ENCODE results near the gene UST.

Gene UST, protein sequence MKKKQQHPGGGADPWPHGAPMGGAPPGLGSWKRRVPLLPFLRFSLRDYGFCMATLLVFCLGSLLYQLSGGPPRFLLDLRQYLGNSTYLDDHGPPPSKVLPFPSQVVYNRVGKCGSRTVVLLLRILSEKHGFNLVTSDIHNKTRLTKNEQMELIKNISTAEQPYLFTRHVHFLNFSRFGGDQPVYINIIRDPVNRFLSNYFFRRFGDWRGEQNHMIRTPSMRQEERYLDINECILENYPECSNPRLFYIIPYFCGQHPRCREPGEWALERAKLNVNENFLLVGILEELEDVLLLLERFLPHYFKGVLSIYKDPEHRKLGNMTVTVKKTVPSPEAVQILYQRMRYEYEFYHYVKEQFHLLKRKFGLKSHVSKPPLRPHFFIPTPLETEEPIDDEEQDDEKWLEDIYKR

DNA sequence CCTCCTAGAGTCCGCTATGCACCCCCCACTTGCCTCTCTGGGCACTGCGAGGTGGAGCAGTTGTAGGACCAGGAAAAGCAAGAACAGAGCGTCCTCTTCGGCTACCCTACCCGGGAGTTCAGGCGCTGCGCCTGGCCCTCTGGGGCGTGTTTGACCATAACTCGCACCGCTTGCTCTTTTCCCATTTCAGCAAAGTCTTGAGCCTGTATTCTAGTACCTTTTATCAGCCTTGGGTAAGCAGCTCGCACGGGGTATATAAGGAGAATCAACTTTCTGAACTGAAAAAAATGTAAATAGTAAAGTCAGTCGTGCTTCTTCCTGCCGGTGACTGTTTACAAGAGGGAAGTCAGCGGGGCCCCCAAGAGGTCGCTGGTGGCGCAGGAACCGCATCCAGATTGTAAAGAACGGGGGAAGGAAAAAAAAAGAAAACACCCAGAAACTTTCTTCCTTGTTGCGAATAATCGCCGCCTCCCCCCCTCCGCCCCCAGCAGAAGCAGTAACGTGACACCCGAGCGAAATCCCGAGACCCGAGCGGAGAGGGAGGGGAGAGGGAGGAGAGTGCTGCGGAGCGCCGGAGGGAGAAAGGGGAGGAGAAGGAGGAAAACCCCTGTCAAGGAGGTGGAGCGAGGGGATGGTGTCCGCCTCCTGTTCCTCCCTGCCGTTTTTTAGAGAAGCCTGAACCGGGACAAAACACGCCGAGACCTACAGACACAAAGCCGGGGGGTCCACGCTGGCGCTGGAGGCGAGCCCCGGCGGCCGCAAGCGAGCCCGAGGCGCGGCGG lies at the start of gene UST:
UST (plus strand) TSS at position 668 of the 782 bp plus-strand sequence. CDS start 401 bp downstream, outside the sequence.
- DNase-seq (ENCODE audit: low read depth) = peak; percentile 29

DNA sequence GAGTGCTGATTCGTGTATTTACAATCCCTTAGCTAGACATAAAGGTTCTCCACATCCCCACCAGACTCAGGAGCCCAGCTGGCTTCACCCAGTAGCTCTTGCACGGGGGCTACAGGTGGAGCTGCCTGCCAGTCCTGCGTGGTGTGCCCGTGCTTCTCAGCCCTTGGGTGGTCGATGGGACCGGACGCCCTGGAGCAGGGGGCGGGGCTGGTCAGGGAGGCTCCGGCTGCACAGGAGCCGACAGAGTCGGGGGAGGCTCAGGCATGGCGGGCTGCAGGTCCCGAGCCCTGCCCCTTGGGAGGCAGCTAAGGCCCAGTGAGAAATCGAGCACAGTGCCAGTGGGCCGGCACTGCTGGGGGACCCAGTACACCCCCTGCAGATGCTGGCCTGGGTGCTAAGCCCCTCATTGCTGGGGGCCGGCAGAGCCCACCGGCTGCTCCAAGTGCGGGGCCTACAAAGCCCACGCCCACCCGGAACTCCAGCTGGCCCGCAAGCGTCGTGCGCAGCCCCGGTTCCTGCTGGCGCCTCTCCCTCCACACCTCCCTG lies 48.9 kb upstream of the UST start:
- no peak for DNase-seq (ENCODE audit: low read depth)

DNA sequence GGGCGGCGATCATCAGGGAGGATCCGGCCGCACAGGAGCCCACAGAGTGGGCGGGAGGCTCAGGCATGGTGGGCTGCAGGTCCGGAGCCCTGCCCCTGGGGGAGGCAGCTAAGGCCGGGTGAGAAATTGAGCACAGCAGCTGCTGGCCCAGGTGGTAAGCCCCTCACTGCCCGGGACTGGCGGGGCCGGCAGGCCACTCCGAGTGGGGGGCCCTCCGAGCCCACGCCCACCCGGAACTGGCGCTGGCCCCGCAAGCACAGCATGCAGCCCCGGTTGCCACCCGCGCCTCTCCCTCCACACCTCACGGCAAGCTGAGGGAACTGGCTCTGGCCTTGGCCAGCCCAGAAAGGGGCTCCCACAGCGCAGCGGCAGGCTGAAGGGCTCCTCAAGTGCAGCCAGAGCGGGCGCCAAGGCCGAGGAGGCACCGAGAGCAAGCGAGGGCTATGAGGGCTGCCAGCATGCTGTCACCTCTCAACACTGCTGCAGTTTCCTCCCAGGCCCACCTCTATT lies 48.1 kb upstream of the UST start:
- DNase-seq (ENCODE audit: low read depth) = no peak

DNA sequence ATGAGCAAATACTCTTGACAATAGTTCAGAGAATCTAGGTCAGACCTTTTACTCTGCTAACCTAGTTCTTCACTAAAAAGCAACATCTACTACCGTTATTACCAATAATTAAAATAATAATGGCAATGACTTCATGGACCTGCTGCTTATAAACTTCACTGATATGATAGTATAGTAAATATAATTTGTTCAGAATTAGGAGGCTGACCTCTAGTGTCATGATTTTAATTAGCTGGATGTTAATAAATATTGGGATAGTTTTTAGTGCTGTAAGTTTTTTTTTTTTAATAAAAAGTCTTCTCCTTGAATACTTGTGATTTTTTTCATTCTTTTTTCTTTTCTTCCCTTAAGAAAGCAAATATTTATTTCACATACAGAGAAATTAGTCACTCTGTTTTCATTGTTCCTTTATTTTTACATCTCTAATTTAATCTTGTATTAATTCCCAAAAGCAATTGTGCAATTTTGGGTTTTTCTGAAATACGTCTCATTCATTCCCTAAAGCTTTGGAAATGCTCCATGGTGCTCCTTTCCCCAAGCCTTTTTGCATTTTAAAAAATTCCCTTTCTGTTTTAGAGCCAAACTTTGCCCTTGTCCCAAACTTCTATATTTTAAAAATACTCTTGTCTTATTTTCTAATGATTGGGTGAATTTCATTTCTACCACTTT lies 46.6 kb upstream of the UST start:
- DNase-seq (ENCODE audit: low read depth) = no peak

DNA sequence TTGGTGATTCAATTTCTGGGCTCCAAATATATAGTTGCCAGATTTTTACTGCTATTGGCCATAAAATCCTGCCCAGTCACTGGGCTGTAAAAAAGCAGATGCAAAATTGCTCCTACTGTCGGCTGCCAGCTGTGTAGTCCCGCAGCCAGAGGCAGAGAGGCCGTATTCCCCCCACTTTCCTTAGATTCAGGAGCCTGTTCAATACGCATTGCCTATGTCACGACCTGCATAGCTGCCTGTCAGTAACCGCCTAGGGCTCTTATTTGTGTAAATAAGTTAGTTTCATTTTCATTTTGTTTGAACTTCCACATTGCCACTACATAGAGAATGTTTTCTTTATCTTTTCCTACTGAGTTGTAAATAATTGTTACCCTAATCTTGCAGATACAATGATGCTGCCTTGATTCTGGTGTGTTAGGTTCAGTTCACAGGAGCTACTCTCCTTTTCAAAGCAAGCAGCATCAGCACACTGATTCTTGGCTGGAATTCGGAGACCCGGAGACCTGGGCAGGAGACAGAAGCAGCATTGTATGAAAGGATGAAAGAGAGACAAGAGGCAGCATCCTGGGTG lies 46.0 kb upstream of the UST start:
- no peak for DNase-seq (ENCODE audit: low read depth)

DNA sequence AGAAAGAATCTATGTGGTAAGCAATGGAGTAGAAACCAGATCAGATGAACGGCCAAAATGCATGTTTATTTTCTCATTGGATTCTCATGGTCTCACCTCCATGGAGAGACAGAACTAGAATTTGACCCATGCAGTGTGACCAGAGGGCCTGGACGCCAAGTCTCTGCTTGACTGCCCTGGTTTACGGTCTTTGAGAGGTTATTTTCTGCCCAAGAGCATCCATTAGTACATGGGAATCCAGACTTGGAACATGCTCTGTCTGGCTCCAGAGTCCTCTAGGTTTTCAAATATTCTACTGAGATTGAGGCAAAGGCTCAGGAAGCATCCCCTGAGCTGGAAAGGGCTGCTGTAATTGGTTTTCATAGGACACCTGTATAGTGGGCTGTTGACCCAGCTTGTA lies 45.5 kb upstream of the UST start:
- no peak for DNase-seq (ENCODE audit: low read depth)

DNA sequence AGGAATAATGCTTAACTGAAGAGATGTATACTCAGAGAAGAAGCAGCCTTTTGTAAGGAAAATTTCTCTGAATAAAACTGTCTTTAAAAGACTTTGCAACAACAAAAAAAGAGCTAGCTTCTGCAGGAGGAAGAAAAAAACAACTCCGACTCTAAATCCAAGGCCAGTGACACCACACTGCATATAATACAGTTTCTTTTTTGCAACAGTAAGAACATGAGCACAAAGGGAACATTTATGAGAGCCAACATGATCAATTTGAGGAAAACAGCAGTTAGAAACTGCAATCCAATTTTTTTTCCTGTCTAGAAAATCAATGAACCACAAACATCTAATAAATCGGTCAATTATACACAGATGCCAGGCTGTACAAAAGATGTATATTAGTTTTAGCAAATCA lies 42.9 kb upstream of the UST start:
- no peak for DNase-seq (ENCODE audit: low read depth)

DNA sequence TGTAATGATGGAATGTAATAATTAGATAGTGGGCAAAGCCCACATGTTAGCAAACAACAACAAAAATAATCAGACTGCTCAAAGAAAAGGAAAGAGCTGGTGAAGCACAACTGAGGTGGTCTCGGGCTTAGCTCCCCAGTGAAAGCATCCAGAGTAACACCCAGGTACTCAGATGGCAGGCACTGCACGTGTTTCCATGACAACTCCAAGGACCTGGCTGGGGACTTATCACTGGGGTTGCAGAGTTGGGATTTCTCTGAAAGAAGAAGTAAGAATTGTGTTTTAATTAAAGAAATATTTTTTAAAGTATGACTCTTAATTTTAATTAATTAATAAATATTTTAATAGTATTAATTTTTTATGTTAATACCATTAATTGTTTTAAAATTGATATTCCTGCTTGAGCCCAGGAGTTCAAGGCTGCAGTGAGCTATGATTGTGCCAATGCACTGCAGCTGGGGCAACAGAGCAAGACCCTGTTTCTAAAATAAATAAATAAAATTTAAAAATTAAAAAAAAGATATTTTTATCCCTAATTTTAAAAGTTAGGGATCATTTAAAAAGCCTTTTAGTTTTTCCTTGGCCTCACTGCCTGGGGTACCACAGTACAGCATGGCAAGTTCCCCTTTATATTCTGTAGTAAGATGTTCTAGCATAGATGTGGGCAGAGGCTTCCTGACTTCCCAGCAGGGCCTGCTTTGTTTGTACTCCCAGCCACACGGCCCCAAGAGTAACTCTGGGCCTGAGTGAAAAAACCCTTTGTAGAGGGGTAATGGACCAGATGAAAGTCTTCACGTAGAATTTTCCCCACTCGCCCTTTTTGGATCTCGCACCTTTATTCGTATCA lies 42.2 kb upstream of the UST start:
- DNase-seq (ENCODE audit: low read depth) = no peak

DNA sequence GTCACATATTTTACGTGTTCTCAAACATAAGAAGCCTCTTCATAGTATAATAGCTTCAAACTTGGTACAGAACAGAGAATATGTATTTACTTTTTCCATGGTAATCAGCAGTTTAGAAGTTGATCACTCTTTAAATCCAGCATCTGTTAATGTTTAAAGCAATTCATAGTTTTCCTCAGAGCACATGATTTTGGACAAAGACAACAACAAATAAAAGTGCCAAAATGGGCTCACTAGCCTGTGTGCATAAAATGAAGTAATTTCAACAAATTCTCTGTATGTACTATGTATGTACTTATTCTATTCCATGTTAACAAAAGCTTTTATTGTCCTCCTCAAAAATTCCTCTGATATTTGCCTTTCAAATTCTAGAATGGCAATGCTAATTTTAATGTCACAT lies 38.1 kb upstream of the UST start:
- DNase-seq (ENCODE audit: low read depth) = no peak

DNA sequence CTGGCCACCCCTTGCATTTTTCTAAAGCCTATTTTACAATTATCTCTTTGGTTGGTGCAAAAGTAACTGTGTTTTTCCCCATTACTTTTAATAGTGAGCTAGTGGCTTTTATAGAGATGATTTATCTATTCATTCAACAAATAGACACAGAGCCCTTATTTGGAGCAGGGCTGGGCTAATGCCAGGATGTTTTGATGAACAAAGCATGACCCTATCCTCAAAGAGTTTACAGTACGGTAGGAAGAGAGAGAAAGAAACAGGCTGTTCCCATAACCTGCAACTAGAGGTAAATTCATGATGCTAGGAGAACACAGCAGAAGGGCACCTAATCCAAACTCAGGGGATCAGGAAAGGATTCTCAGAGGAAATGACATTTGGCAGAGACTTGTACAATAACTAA lies 37.3 kb upstream of the UST start:
- no peak for DNase-seq (ENCODE audit: low read depth)

DNA sequence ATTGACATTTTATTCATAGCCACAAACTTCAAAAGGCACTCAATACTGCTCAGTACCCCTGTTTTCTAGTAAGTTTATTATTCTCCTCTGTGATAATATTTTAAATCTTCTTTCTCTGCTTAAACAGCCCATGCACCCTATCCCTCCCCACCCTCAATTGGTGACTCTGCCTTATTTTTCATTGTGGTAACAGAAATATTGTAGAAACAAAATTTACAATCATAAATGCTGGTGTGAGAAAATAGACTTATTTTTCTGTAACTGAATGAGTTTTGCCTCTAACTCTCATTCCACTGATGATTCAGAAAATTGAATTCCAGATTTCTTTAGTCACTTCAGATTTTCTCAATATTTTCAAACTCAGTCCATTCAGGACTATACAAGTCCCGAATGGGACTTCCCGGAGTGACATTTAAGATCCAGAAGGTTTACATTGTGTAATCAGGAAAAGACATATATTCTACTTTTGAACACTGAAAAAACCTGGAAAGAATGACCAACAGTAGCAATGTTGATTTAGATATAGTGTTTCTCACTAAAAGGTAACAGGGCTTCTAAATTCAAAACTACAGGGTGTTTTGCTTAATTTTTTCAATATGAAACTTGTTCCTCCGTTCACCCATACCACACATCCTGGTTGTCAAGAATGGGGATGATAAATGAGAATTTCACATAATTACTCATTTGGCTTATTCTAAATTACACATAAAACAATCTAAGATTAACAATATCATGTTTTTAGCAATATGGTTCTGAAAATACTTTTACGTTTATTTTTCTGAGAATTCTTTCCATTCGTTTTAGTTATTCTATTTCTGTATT lies 34.8 kb upstream of the UST start:
- DNase-seq (ENCODE audit: low read depth) = no peak

DNA sequence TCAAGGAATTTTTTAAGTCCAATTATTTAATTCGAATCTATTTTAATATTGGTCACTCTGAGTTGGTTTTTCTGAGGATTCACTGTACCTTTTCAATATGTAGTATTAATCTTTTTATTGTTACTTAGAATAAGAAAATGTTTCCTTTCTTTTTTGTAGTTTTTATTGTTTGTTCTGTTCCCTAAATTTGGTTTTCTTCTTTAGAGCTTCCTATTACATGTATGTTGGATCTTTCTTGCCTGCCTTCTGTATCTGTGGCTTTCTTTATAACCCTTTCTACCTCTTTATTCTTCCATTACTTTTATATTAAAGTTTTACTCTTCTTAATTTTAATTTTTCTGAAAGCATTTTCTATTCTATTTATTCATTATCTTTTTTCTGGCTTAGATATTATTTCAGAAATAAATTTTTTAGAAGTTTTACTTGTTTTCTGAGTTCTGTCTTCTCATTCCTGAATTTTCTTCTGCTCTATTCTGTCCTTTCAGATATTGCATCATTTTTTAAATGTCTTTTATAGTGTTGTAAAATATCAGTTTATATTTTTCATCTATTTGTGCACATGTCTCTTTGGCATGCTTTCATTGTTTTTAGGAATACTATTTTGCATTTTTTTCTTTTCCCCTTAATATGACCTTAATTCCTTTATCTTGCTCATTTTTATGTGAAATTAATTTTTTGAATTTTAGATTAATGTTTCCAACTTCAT lies 33.6 kb upstream of the UST start:
- no peak for DNase-seq (ENCODE audit: low read depth)

DNA sequence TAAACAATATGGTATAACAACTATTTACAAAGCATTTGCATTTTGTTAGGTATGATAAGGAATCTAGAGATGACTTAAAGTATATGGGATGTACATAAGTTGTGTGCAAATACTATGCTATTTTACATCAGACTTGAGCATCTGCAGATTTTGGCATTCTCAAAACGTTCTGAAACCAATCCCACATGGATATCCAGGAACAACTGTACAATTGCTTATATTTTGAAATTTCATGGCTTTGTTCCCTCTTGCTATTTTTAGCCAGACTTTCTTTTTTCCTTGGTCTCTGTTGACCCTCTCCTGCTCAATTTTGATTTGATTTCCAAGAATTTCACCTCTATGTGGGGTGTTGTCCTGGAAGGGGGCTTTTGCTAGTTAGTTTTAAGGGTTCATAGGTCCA lies 32.9 kb upstream of the UST start:
- no peak for DNase-seq (ENCODE audit: low read depth)

DNA sequence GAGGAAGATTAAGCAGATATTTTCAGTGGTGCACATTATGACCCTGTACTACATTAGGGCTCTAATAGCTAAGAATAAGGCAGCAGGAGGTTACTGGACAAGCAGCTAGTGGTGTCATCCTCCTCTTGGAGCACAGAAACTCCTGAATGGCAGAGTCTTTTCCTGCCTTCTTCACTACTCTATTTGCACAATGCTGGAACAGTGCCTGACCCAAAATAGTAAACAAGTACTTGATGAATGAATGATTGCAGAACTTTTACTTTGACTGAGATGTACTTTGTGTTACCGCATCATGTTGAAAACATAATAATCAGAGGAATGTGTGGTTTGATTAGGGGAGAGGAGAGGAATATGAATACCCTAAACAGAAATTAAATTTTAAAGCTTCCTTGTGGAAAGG lies 30.0 kb upstream of the UST start:
- DNase-seq (ENCODE audit: low read depth) = no peak

DNA sequence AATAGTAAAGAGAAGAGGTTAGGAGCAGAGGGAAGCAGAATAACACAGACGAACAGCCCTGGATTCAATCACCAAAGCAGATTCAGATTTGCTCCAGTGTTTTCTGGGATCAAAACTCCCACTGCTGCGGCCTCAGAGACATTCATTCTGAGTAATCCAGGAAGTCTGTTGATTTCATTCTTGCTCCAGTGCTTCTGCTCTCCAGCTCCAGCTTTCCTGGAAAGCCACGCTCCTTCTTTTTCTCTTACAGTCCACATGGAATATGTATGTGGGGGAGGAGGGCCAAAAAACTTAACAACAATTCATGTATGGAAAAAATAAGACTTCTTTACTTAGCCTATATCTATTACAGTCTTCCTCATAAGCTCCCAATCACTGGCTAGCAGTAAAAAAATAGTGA lies 26.4 kb upstream of the UST start:
- no peak for DNase-seq (ENCODE audit: low read depth)

DNA sequence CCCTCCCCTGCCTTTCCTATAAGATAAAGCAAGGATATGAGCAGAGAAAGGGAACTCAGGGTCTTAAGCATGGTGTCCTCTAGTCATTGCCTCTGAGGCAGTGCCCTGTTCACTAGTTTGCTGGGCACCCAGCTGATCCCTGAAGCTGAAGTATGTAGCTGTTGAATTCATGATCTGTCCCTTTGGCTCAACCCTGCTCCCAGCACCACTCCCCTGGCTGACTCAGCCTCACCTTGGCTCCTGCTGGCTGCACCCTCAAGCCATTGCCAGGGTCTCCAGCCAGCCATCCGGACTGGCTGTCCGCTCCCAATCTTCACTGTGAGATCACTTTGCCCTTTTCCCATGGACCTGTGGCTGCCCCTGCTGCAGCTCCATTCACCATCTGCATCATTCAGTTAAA lies 25.9 kb upstream of the UST start:
- DNase-seq (ENCODE audit: low read depth) = no peak

DNA sequence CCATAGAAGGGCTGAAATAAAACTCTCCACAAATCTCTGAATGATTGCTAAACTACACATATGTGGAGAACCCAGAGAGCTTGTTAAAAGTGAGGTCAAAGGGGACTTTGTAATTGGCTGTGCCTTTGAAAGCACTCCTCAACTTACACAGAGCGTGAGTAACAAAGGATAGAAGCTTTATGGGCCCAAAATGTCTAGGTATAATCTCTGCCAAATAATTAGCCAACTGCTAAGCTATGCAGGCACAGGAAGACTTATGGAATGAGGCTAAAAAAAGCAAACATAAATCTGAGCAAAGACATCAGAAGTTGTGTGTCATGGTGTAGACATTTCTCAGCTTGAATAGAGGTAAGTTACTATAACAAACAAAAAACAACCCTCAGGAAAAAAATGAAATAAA lies 23.3 kb upstream of the UST start:
- no peak for DNase-seq (ENCODE audit: low read depth)

DNA sequence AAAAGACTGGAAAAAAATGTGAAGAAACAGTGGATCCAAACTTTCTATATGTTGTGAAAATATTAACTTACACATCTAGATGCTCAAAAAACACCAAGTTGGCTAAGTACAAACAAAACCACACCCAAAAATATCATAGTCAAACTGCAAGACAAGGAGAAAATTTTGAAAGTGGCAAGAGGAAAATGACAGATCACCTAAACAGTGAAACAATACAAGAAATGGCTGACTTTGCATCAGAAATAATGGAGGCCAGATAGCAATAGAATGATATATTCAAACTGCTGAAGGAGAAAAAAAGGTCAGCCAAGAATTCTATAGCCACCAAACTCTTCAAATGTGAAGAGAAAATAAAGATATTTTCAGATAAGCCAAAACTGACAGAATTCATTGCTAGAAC lies 22.4 kb upstream of the UST start:
- no peak for DNase-seq (ENCODE audit: low read depth)

DNA sequence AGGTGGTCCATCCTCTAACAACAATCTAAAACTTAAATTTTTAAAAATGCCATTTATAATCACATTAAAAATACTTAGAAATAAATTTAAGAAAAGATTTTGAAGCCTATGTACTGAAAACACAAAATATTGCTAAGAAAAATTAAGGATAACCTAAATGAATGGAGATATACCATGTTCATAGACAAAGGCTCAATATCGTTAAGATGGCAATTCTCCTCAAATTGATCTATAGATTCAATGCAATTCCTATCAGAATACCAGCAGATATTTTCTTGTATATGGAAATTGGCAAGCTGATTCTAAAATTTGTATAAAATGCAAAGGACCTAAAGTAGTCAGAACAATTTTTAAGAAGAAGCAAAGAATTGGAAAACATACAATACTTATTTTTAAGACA lies 19.7 kb upstream of the UST start:
- DNase-seq (ENCODE audit: low read depth) = no peak

DNA sequence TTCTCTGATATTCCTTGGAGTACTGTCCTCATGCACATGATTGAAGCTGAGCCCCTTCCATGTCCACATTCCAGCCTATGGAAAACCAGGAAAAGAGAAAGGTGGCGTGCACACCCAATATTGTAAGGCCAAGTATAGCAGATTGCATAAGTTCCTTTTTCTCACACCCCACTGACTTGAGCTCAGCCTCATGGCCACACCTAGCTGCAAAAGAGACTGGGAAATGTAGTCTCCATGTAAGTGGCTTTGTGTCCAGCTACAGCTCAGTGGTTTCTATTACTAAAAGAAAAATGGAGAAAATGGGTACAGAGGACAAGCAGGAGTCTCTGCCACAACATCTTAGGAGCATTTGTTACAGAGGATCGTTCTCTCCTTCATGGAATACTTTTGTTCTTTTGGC lies 10.8 kb upstream of the UST start:
- no peak for DNase-seq (ENCODE audit: low read depth)

Measured in activated T-cell treated with anti-CD3 and anti-CD28 coated beads for 48 hours (primary cell).